HepG2 (cell line): Measurements from ENCODE around the gene TUBB. TPM values are rescaled to one million over a fixed set of nuclear protein-coding genes. Genes with fewer than 3 reads are reported as not detected.
A peak's percentile ranks its signal among the peaks of the same experiment; 100 is the strongest.

Experiments
- CBFB ChIP-seq: sonication (generic); formaldehyde crosslinking; IDR thresholded peaks from 2 replicates; pipeline ENCODE4 v1.4.0; 2020; ENCODE audit warnings: missing genetic modification reagents
- CREM ChIP-seq, 2 experiments: sonication (generic) in 1 of 2; formaldehyde crosslinking in 1 of 2; IDR thresholded peaks; 2 replicates each; pipeline versions ENCODE4 v1.4.0 to v1.6.1; 2016 to 2020; ENCODE audit warnings: antibody characterized with exemption in 1 of 2, mild to moderate bottlenecking in 1 of 2, missing genetic modification reagents in 1 of 2
- IRF1 ChIP-seq: sonication (generic); formaldehyde crosslinking; IDR thresholded peaks from 2 replicates; pipeline ENCODE4 v1.4.0; 2020; ENCODE audit warnings: low read depth, mild to moderate bottlenecking, missing genetic modification reagents
- MAFK ChIP-seq, 2 experiments: IDR thresholded peaks in 1 of 2; conservative IDR thresholded peaks in 1 of 2; 2 replicates each; pipeline ENCODE4 v1.6.1; 2011; ENCODE audit warnings: improper control_type of control experiment in 2 of 2, low read length in 2 of 2
- TBP ChIP-seq: sonication (generic); formaldehyde crosslinking; IDR thresholded peaks from 2 replicates; pipeline ENCODE4 v1.5.0; 2020; ENCODE audit warnings: missing genetic modification reagents
- TFDP2 ChIP-seq: sonication (generic); formaldehyde crosslinking; IDR thresholded peaks from 2 replicates; pipeline ENCODE4 v1.4.0; 2020; ENCODE audit warnings: missing genetic modification reagents
- ZNF263 ChIP-seq: sonication (generic); formaldehyde crosslinking; IDR thresholded peaks from 2 replicates; pipeline ENCODE4 v1.4.0; 2020; ENCODE audit warnings: missing genetic modification reagents
- ZNF335 ChIP-seq: sonication (generic); formaldehyde crosslinking; IDR thresholded peaks from 2 replicates; pipeline ENCODE4 v1.4.0; 2020; ENCODE audit warnings: missing genetic modification reagents
- ZNF572 ChIP-seq: sonication (generic); formaldehyde crosslinking; IDR thresholded peaks from 2 replicates; pipeline ENCODE4 v1.5.1; 2020; ENCODE audit warnings: mild to moderate bottlenecking, missing genetic modification reagents
- ZNF850 ChIP-seq: sonication (generic); formaldehyde crosslinking; conservative IDR thresholded peaks from 2 replicates; pipeline ENCODE4 v1.9.0; 2021; ENCODE audit warnings: mild to moderate bottlenecking, missing genetic modification reagents
- ZSCAN21 ChIP-seq: sonication (generic); formaldehyde crosslinking; IDR thresholded peaks from 2 replicates; pipeline ENCODE4 v1.8.0; 2022; ENCODE audit warnings: mild to moderate bottlenecking, missing genetic modification reagents, moderate library complexity, borderline replicate concordance
- polyA plus RNA-seq, 8 experiments: library from polyadenylated mRNA; depleted of rRNA in 3 of 8; stranded (reverse) in 7 of 8; unstranded in 1 of 8; fragments of >200 nt; fragmentation: Illumina TruSeq in 4 of 8; extraction: Trizol in 4 of 8; gene quantifications; 2 replicates each; pipeline versions ENCODE4 v1.2.1 to v1.2.3, GENCODE V29; 2011 to 2016; ENCODE audit warnings: low read depth in 4 of 8, missing spikeins in 1 of 8, mixed read lengths in 1 of 8; ENCODE audit not compliant: insufficient read depth in 1 of 8
- total RNA-seq, 5 experiments: library from RNA; depleted of rRNA; stranded (reverse); fragments of >200 nt; fragmentation: Illumina TruSeq; extraction: Trizol; gene quantifications; 2 replicates each; pipeline ENCODE4 v1.2.3, GENCODE V29; 2016; ENCODE audit warnings: low read depth in 1 of 5
- TF ChIP-seq, protein P1 (sequence below): sonication (generic); formaldehyde crosslinking; IDR thresholded peaks from 2 replicates; pipeline ENCODE4 v1.4.0; 2020; ENCODE audit warnings: missing genetic modification reagents, borderline replicate concordance
- TF ChIP-seq, protein P2 (sequence below): sonication (generic); formaldehyde crosslinking; IDR thresholded peaks from 2 replicates; pipeline ENCODE4 v1.5.1; 2020; ENCODE audit warnings: mild to moderate bottlenecking, moderate library complexity, missing genetic modification reagents
- TF ChIP-seq, protein P3 (sequence below): fragments of 450-650 bp; IDR thresholded peaks from 2 replicates; pipeline ENCODE4 v1.6.1; 2017
- TF ChIP-seq, protein P4 (sequence below): IDR thresholded peaks from 2 replicates; pipeline ENCODE4 v1.6.1; 2016; ENCODE audit warnings: control low read depth

Gene TUBB
- total and polyA plus RNA-seq, 2 of the 13 experiments (the other 11 are each of a cell fraction or from before 2014, with no cell fraction given), result 911 to 1,163 TPM

- TF ChIP-seq, protein P1, sequence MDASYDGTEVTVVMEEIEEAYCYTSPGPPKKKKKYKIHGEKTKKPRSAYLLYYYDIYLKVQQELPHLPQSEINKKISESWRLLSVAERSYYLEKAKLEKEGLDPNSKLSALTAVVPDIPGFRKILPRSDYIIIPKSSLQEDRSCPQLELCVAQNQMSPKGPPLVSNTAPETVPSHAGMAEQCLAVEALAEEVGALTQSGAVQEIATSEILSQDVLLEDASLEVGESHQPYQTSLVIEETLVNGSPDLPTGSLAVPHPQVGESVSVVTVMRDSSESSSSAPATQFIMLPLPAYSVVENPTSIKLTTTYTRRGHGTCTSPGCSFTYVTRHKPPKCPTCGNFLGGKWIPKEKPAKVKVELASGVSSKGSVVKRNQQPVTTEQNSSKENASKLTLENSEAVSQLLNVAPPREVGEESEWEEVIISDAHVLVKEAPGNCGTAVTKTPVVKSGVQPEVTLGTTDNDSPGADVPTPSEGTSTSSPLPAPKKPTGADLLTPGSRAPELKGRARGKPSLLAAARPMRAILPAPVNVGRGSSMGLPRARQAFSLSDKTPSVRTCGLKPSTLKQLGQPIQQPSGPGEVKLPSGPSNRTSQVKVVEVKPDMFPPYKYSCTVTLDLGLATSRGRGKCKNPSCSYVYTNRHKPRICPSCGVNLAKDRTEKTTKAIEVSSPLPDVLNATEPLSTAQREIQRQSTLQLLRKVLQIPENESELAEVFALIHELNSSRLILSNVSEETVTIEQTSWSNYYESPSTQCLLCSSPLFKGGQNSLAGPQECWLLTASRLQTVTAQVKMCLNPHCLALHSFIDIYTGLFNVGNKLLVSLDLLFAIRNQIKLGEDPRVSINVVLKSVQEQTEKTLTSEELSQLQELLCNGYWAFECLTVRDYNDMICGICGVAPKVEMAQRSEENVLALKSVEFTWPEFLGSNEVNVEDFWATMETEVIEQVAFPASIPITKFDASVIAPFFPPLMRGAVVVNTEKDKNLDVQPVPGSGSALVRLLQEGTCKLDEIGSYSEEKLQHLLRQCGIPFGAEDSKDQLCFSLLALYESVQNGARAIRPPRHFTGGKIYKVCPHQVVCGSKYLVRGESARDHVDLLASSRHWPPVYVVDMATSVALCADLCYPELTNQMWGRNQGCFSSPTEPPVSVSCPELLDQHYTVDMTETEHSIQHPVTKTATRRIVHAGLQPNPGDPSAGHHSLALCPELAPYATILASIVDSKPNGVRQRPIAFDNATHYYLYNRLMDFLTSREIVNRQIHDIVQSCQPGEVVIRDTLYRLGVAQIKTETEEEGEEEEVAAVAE (CRISPR knock-in tag), result peak; percentile 89
- TF ChIP-seq ZNF850 (CRISPR knock-in tag) (no peak), TBP (peak; percentile 65; the same call in 1 of the 2 replicates), MAFK (conservative IDR thresholded peaks at IDR 0.05 in 1 of 2, IDR thresholded peaks at IDR 0.05 in 1 of 2; ENCODE audit: low read length in 2 of 2) (peak; percentile 97 to 100), ZSCAN21 (CRISPR knock-in tag) (peak; percentile 90; the same call in 1 of the 2 replicates), IRF1 (CRISPR knock-in tag) (peak; percentile 14; the same call in 1 of the 2 replicates), ZNF572 (CRISPR knock-in tag) (no peak), ZNF263 (no peak), ZNF335 (CRISPR knock-in tag) (peak; percentile 80), CREM (IDR thresholded peaks at IDR 0.05) (peak; percentile 92), CREM (CRISPR knock-in tag; IDR thresholded peaks at IDR 0.05) (peak; percentile 56; the same call in 1 of the 2 replicates), TFDP2 (peak; percentile 100), CBFB (CRISPR knock-in tag) (peak; percentile 96)
- TF ChIP-seq, protein P2, sequence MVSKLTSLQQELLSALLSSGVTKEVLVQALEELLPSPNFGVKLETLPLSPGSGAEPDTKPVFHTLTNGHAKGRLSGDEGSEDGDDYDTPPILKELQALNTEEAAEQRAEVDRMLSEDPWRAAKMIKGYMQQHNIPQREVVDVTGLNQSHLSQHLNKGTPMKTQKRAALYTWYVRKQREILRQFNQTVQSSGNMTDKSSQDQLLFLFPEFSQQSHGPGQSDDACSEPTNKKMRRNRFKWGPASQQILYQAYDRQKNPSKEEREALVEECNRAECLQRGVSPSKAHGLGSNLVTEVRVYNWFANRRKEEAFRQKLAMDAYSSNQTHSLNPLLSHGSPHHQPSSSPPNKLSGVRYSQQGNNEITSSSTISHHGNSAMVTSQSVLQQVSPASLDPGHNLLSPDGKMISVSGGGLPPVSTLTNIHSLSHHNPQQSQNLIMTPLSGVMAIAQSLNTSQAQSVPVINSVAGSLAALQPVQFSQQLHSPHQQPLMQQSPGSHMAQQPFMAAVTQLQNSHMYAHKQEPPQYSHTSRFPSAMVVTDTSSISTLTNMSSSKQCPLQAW (CRISPR knock-in tag), result peak; percentile 90
- TF ChIP-seq, protein P3, sequence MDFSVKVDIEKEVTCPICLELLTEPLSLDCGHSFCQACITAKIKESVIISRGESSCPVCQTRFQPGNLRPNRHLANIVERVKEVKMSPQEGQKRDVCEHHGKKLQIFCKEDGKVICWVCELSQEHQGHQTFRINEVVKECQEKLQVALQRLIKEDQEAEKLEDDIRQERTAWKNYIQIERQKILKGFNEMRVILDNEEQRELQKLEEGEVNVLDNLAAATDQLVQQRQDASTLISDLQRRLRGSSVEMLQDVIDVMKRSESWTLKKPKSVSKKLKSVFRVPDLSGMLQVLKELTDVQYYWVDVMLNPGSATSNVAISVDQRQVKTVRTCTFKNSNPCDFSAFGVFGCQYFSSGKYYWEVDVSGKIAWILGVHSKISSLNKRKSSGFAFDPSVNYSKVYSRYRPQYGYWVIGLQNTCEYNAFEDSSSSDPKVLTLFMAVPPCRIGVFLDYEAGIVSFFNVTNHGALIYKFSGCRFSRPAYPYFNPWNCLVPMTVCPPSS, result no peak
- TF ChIP-seq, protein P4, sequence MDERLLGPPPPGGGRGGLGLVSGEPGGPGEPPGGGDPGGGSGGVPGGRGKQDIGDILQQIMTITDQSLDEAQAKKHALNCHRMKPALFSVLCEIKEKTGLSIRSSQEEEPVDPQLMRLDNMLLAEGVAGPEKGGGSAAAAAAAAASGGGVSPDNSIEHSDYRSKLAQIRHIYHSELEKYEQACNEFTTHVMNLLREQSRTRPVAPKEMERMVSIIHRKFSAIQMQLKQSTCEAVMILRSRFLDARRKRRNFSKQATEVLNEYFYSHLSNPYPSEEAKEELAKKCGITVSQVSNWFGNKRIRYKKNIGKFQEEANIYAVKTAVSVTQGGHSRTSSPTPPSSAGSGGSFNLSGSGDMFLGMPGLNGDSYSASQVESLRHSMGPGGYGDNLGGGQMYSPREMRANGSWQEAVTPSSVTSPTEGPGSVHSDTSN (CRISPR knock-in tag), result peak; percentile 96
Observed at GRCh38 chr6:30717129-30717844, 2.9 kb upstream of the TUBB start, which contains the start of gene MDC1 (continued).
